Liver (tissue), 3 donors: ENCODE data around the gene OSBPL1A.

Experiments
- CTCF ChIP-seq: fragments of 150-350 bp; IDR thresholded peaks from 2 replicates; pipeline ENCODE4 v1.5.1; 2017; ENCODE audit warnings: improper control_type of control experiment, low read depth, low read length; ENCODE audit not compliant: missing input control
- EGR1 ChIP-seq, 2 donors: IDR thresholded peaks; 2 replicates each; pipeline ENCODE4 v1.6.1; 2016 to 2018; ENCODE audit warnings: antibody characterized with exemption in 2 of 2, low read depth in 2 of 2
- FOXA2 ChIP-seq: IDR thresholded peaks from 2 replicates; pipeline ENCODE4 v1.6.1; 2016; ENCODE audit warnings: antibody characterized with exemption
- HNF4A ChIP-seq, 2 donors: conservative IDR thresholded peaks; 2 replicates each; pipeline ENCODE4 v1.6.1; 2016; ENCODE audit warnings: antibody characterized with exemption in 2 of 2, mild to moderate bottlenecking in 2 of 2
- JUND ChIP-seq, 2 donors: IDR thresholded peaks; 2 replicates each; pipeline ENCODE4 v1.6.1; 2016; ENCODE audit warnings: antibody characterized with exemption in 2 of 2
- RAD21 ChIP-seq, 2 donors: IDR thresholded peaks; 2 replicates each; pipeline ENCODE4 v1.6.1; 2016; ENCODE audit warnings: antibody characterized with exemption in 2 of 2, mild to moderate bottlenecking in 2 of 2
- SP1 ChIP-seq: IDR thresholded peaks from 2 replicates; pipeline ENCODE4 v1.6.1; 2018; ENCODE audit warnings: antibody characterized with exemption, mild to moderate bottlenecking
- YY1 ChIP-seq: IDR thresholded peaks from 2 replicates; pipeline ENCODE4 v1.6.1; 2016; ENCODE audit warnings: antibody characterized with exemption, mild to moderate bottlenecking
- TF ChIP-seq, protein P1 (sequence below): IDR thresholded peaks from 2 replicates; pipeline ENCODE4 v1.6.1; 2016; ENCODE audit warnings: antibody characterized with exemption
- TF ChIP-seq, protein P2 (sequence below): IDR thresholded peaks from 2 replicates; pipeline ENCODE4 v1.6.1; 2016; ENCODE audit warnings: antibody characterized with exemption, mild to moderate bottlenecking
- TF ChIP-seq, protein P3 (sequence below): IDR thresholded peaks from 2 replicates; pipeline ENCODE4 v1.6.1; 2016; ENCODE audit warnings: antibody characterized with exemption
- donor health status: healthy.
- donor health status: healthy.

GRCh38 chr18:24238387-24238786 lies 159.2 kb downstream of the OSBPL1A start:
- no peak for TF ChIP-seq SP1
- TF ChIP-seq CTCF = no peak
- TF ChIP-seq JUND (IDR thresholded peaks at IDR 0.05) = no peak
- TF ChIP-seq HNF4A (conservative IDR thresholded peaks at IDR 0.05) = no peak
- TF ChIP-seq, protein P1, sequence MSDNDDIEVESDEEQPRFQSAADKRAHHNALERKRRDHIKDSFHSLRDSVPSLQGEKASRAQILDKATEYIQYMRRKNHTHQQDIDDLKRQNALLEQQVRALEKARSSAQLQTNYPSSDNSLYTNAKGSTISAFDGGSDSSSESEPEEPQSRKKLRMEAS = no peak
- no peak for TF ChIP-seq FOXA2
- no peak for TF ChIP-seq YY1
- TF ChIP-seq, protein P2, sequence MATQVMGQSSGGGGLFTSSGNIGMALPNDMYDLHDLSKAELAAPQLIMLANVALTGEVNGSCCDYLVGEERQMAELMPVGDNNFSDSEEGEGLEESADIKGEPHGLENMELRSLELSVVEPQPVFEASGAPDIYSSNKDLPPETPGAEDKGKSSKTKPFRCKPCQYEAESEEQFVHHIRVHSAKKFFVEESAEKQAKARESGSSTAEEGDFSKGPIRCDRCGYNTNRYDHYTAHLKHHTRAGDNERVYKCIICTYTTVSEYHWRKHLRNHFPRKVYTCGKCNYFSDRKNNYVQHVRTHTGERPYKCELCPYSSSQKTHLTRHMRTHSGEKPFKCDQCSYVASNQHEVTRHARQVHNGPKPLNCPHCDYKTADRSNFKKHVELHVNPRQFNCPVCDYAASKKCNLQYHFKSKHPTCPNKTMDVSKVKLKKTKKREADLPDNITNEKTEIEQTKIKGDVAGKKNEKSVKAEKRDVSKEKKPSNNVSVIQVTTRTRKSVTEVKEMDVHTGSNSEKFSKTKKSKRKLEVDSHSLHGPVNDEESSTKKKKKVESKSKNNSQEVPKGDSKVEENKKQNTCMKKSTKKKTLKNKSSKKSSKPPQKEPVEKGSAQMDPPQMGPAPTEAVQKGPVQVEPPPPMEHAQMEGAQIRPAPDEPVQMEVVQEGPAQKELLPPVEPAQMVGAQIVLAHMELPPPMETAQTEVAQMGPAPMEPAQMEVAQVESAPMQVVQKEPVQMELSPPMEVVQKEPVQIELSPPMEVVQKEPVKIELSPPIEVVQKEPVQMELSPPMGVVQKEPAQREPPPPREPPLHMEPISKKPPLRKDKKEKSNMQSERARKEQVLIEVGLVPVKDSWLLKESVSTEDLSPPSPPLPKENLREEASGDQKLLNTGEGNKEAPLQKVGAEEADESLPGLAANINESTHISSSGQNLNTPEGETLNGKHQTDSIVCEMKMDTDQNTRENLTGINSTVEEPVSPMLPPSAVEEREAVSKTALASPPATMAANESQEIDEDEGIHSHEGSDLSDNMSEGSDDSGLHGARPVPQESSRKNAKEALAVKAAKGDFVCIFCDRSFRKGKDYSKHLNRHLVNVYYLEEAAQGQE = no peak
- TF ChIP-seq RAD21 (IDR thresholded peaks at IDR 0.05) = no peak
- TF ChIP-seq, protein P3, sequence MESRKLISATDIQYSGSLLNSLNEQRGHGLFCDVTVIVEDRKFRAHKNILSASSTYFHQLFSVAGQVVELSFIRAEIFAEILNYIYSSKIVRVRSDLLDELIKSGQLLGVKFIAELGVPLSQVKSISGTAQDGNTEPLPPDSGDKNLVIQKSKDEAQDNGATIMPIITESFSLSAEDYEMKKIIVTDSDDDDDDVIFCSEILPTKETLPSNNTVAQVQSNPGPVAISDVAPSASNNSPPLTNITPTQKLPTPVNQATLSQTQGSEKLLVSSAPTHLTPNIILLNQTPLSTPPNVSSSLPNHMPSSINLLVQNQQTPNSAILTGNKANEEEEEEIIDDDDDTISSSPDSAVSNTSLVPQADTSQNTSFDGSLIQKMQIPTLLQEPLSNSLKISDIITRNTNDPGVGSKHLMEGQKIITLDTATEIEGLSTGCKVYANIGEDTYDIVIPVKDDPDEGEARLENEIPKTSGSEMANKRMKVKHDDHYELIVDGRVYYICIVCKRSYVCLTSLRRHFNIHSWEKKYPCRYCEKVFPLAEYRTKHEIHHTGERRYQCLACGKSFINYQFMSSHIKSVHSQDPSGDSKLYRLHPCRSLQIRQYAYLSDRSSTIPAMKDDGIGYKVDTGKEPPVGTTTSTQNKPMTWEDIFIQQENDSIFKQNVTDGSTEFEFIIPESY = no peak
- TF ChIP-seq EGR1 (IDR thresholded peaks at IDR 0.05; ENCODE audit: low read depth in 2 of 2) = no peak
